Naive thymus-derived CD8-positive, alpha-beta T cell (primary cell): ENCODE results near the gene BTBD2. TPM values are rescaled to one million over a fixed set of nuclear protein-coding genes. Genes with fewer than 3 reads are reported as not detected.
A peak's percentile ranks its signal among the peaks of the same experiment; 100 is the strongest.

ENCODE experiments used
- ATAC-seq, 2 donors: fragments of 150-1000 bp; cut with Tn5 transposase in 1 of 2; sonication (Bioruptor Pico), chemical (Tn5 transposase) in 1 of 2; 1 replicate in 1 of 2; 2 replicates in 1 of 2; pipeline ENCODE4 v1.10.0; 2021; ENCODE audit warnings: mild to moderate bottlenecking in 2 of 2, moderate library complexity in 2 of 2
- POLR2A ChIA-PET: fragments of 350-600 bp; sonication (Branson Sonifier 250); formaldehyde crosslinking; loops from one replicate; lab custom pipeline; 2021; ENCODE audit warnings: antibody characterized with exemption; lab: Charles Lee
- DNase-seq, 10 donors: peaks; one replicate each; pipeline versions ENCODE4 v3.0.0 to v3.0.0-alpha.2; 2020 to 2022
- H3K27ac Mint-ChIP-seq, 10 donors: one replicate each; pipeline ENCODE4 v1.8.0; 2020 to 2022; ENCODE audit warnings: mild to moderate bottlenecking in 10 of 10, mixed read lengths in 10 of 10, moderate library complexity in 4 of 10, inconsistent platforms in 1 of 10
- H3K27me3 Mint-ChIP-seq, 5 donors: one replicate each; pipeline ENCODE4 v1.8.0; 2021 to 2022; ENCODE audit warnings: mixed read lengths in 5 of 5
- H3K36me3 Mint-ChIP-seq, 3 donors: one replicate each; pipeline ENCODE4 v1.8.0; 2020 to 2022; ENCODE audit warnings: mixed read lengths in 3 of 3, mild to moderate bottlenecking in 2 of 3, inconsistent platforms in 1 of 3
- H3K4me1 Mint-ChIP-seq, 4 donors: one replicate each; pipeline ENCODE4 v1.8.0; 2021 to 2022; ENCODE audit warnings: mixed read lengths in 4 of 4
- H3K4me3 Mint-ChIP-seq, 10 donors: one replicate each; pipeline ENCODE4 v1.8.0; 2020 to 2022; ENCODE audit warnings: mild to moderate bottlenecking in 10 of 10, mixed read lengths in 10 of 10, moderate library complexity in 6 of 10, inconsistent platforms in 1 of 10
- H3K9me3 Mint-ChIP-seq, 9 donors: one replicate each; pipeline ENCODE4 v1.8.0; 2020 to 2022; ENCODE audit warnings: mixed read lengths in 9 of 9, mild to moderate bottlenecking in 3 of 9, inconsistent platforms in 1 of 9, moderate library complexity in 1 of 9
- polyA plus RNA-seq, 3 donors: library from polyadenylated mRNA; unstranded; fragments of 300-500 nt; fragmentation: Illumina TruSeq; gene quantifications; one replicate each; pipeline ENCODE4 v1.2.3, GENCODE V29; 2021
- total RNA-seq, 8 experiments: library from RNA in 2 of 8; stranded (reverse) in 2 of 8; gene quantifications; one replicate each; pipeline ENCODE4 v1.2.3 and lab custom pipeline; 2021 to 2026

Gene BTBD2
- total and polyA plus RNA-seq, 5 experiments from 2014 or later = 3.2 to 64.1 (median 7.3) TPM

DNA sequence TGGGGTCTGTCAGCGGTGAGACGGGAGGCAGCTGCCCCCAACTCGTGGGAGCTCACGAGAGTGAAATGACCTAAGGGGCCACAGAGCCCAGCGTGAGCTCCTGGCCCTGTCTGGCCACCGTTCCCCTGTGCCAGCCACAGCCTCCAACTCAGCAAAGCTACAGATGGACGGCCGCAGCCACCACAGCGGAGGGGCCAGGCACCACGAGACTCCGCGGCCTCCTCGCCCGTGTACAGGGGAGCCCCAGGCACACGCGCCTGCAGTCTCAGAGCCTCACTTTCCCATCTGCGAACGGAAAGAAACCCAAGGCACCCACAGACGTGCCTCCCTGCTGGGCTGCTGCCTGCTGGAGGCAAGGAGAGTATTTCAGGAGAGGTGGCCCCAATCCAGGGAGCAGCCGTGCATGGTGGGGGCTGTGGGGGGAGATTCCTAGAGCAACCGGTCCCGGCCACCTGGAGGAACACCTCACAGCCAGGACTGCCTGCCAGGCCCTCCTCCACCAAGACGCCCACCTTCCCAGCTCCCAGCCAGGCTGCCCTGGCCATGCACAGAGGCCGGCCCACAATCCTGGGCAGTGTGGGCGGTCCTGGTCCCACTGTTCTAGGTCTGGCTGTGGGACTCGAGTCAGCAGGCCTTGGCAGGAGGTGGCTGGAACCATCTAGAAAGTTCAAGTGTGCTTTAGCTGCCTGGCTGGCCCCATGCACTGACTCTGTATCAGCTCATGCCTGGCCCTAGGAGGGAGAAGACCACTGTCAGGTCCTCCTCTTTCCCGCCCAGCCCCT lies 33.6 kb upstream of the BTBD2 start:
- no peaks in the 10 kb centered on the region for H3K9me3 Mint-ChIP-seq
- H3K36me3 Mint-ChIP-seq = peaks cover 0 to 11% (median 0%) of the 10 kb centered on the region in 3 donors
- ATAC-seq (no peak), DNase-seq (peak in 1 of 10 donors; percentile 19)
- H3K4me1 Mint-ChIP-seq = peaks cover 13 to 62% (median 51%) of the 10 kb centered on the region in 4 donors
- no peaks in the 10 kb centered on the region for H3K27me3 Mint-ChIP-seq
- POLR2A ChIA-PET = interaction anchor here (0.6 to 17.6 kb wide), 9 partner anchors 11 to 106 kb away, joined by 3 to 255 read pairs (median 9); partner anchors contain the start of gene MOB3A
- H3K4me3 Mint-ChIP-seq = peak overlapping the region; percentile 80 to 92 (median 88)
- peak overlapping the region; percentile 68 to 93 (median 84) for H3K27ac Mint-ChIP-seq

DNA sequence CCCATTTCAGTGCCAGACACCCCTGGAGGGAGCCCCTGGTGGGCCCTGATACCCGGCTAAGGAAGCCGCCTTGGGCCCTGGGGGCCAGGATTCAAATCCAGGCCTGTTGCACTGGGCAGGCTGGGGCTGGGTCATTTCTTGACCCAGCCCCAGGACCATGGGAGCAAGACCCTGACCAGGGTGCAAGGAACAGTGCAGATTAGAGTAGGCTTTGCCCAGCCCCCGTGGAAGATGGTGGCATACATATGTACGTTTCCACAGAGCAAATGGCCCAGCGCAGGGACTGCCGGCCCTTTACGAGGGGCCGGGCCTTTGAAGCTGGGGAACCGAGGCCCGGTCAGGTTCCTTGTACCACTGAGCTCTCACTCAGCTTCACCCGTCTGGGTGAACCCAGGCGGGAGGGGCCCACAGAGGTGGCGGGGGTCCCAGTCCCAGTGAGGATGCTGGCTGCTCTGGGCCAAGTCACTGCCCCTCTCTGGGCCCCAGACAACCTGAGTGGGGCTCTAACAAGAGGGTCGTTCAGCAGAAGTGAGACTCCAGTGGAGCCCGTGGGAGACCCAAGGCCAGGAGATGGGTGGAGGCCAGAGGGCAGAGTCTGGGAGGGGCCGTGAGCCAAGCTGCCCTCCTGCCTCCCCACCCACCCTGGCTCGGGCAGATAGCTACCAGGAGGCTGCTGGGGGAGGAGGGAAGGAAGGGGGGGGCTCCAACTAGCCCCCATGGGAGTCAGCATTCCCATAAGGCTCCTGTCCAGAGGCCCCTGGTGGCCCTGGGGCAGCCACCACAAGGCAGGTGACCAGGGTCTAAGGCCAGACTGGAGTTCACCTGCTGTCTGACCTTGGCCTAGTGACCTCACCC lies 32.8 kb upstream of the BTBD2 start:
- POLR2A ChIA-PET = interaction anchor here (0.6 to 17.6 kb wide), 12 partner anchors 10 to 1958 kb away, joined by 3 to 255 read pairs (median 6); partner anchors contain the start of gene MOB3A
- Mint-ChIP-seq H3K9me3 (no peaks in the 10 kb centered on the region), H3K27me3 (no peaks in the 10 kb centered on the region), H3K27ac (peak overlapping the region; percentile 46 to 90 (median 76)), H3K36me3 (peaks cover 0 to 11% (median 0%) of the 10 kb centered on the region in 3 donors), H3K4me1 (peaks cover 17 to 63% (median 56%) of the 10 kb centered on the region in 4 donors), H3K4me3 (peak overlapping the region; percentile 52 to 92 (median 87))
- no peak for DNase-seq
- no peak for ATAC-seq

DNA sequence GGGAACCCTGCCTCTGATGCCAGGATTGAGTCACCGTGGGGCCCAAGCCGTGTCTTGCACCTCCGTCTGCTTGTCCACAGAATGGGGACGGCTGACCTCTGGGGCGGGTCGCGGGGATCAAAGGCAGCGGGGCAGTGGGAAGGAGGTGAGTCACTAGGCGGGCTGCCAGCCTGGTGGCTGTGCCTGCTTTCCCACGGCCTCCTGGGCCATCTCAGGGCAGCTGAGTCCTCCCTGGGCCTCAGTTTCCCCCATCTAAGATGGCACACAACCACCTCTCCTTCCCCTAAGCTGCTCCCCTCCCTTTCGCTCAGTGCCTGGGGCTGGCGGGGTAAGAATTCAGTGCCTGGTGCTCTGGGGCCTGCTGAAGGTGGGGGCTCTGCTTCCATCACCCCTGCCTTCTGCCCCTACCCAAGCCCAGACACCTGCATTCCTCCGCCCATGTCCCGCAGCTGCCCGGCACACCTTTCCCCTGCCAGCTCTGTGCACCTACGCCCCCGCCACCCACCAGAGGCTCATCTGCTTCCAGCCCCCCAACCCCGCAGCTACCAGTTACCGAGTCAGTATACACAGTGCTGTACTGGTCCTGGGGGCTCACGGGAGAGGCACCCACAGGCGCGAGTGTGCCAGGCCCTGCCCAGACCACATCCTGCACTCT lies 32.1 kb upstream of the BTBD2 start:
- Mint-ChIP-seq H3K36me3 (peaks cover 0 to 11% (median 0%) of the 10 kb centered on the region in 3 donors), H3K27ac (peak overlapping the region in 9 of 10 donors; percentile 32 to 90 (median 76)), H3K27me3 (no peaks in the 10 kb centered on the region), H3K4me3 (peak overlapping the region in 8 of 10 donors; percentile 14 to 90 (median 59)), H3K9me3 (no peaks in the 10 kb centered on the region), H3K4me1 (peaks cover 17 to 63% (median 61%) of the 10 kb centered on the region in 4 donors)
- no peak for ATAC-seq
- POLR2A ChIA-PET = interaction anchor here (0.7 to 17.6 kb wide), 12 partner anchors 10 to 1959 kb away, joined by 3 to 255 read pairs (median 4); partner anchors contain the start of genes BTBD2 and MOB3A
- DNase-seq = peak in 2 of 10 donors; percentile 19 to 46

DNA sequence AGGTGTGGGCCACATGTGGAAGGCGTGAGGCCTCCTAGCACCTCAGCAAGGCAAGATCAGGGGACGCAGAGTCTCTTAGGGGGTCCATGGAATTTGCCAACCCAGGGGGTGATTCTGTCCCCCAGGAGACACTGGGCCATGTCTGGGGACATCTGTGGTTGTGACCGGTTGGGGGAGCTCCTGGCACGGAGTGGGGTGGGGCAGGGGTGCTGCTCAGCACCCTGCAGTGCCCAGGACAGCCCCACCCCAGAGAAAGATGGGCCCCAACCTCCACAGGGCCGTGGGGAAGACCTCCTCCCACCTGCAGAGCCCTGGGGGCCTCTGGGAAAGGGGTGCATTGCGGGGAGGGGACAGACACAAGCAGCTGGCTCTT lies 31.5 kb upstream of the BTBD2 start:
- Mint-ChIP-seq H3K9me3 (no peaks in the 10 kb centered on the region), H3K27me3 (no peaks in the 10 kb centered on the region), H3K4me1 (peaks cover 16 to 61% (median 57%) of the 10 kb centered on the region in 4 donors), H3K27ac (peak overlapping the region in 8 of 10 donors; percentile 18 to 90 (median 59)), H3K4me3 (peak overlapping the region in 4 of 10 donors; percentile 26 to 90 (median 72)), H3K36me3 (peaks cover 0 to 15% (median 0%) of the 10 kb centered on the region in 3 donors)
- POLR2A ChIA-PET = interaction anchor here (0.8 to 17.6 kb wide), 8 partner anchors 9 to 105 kb away, joined by 3 to 255 read pairs (median 8); partner anchors contain the start of genes BTBD2 and MOB3A
- no peak for ATAC-seq
- DNase-seq = no peak

DNA sequence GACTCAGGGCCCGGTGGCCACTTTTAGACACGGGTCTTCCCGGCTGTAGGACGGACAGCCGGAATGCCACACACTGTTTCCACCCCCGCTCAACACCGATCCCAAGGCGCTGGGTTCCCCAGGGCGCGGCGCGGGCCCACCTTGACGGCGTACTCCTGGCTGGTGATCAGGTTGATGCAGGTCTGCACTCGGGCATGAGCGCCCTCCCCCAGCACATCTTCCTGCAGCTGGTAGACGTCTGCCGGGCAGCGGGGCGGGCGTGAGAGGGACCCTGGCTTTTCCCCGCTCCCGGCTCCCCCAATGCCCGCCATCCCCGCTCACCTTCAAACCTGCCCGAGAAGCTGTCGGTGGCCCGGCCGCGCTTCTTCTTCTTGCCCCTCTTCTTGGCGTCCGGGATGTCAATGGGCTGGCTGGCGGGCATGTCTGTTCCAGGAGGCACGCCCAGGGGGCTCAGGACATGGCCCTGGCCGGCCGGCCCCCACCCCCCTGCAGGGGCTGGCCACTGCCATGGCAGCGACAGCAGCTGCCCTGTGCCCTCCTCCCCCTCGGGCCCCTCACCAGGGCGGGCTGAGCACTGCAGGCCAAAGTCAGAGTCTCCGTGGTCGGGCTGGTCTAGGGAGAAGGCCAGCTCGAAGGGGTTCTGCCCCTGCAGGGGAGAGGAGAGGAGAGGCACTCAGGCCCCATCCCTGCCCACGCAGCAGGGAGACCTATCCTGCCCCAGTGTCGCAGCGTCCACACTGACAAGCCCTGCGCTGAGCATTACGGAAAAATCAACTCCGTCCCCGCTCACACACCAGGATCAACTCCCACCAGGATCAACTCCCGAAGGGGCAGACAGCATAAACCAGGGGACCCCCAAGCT lies 30.8 kb upstream of the BTBD2 start:
- POLR2A ChIA-PET = interaction anchor here (1.8 to 17.6 kb wide), 4 partner anchors 8 to 104 kb away, joined by 6 to 255 read pairs (median 92); partner anchors contain the start of gene MOB3A

DNA sequence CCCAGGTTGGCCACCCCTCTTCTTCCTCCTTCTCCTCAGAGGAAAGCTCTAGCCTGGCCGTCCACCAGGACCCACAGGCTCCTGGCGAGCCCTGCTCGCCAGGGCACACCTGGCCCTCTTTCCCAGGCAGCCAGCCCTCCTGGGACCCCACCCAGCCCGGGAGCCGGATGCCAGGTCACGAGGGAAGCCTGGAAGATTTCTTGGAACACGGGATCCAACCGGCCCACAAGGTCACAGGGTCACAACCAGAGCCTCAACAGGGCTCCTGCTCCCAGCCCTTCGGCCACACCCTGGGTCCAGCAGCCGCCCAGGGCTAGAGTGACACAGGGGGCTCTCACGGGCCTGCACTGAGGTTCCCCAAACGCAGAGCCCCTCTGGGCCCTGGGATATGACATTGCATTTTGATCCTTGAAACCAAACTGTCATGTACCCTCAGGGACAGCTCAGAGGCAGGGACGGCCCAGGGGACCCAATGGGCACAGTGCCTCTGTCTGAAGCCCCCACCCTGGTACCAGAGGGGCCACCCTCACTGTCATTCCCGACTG lies 30.1 kb upstream of the BTBD2 start:
- Mint-ChIP-seq H3K4me3 (peak overlapping the region in 1 of 10 donors; percentile 20), H3K4me1 (peaks cover 12 to 63% (median 60%) of the 10 kb centered on the region in 4 donors)
- no peak for ATAC-seq

More for the DNA sequence above, 30.8 kb upstream of the BTBD2 start:
- DNase-seq (peak in 1 of 10 donors; percentile 10), ATAC-seq (no peak)
- no peaks in the 10 kb centered on the region for H3K27me3 Mint-ChIP-seq
- H3K9me3 Mint-ChIP-seq = no peaks in the 10 kb centered on the region
- peaks cover 14 to 58% (median 56%) of the 10 kb centered on the region in 4 donors for H3K4me1 Mint-ChIP-seq
- H3K4me3 Mint-ChIP-seq = no peak overlapping the region
- H3K27ac Mint-ChIP-seq = peak overlapping the region in 7 of 10 donors; percentile 15 to 79 (median 32)
- H3K36me3 Mint-ChIP-seq = peaks cover 0 to 16% (median 0%) of the 10 kb centered on the region in 3 donors

DNA sequence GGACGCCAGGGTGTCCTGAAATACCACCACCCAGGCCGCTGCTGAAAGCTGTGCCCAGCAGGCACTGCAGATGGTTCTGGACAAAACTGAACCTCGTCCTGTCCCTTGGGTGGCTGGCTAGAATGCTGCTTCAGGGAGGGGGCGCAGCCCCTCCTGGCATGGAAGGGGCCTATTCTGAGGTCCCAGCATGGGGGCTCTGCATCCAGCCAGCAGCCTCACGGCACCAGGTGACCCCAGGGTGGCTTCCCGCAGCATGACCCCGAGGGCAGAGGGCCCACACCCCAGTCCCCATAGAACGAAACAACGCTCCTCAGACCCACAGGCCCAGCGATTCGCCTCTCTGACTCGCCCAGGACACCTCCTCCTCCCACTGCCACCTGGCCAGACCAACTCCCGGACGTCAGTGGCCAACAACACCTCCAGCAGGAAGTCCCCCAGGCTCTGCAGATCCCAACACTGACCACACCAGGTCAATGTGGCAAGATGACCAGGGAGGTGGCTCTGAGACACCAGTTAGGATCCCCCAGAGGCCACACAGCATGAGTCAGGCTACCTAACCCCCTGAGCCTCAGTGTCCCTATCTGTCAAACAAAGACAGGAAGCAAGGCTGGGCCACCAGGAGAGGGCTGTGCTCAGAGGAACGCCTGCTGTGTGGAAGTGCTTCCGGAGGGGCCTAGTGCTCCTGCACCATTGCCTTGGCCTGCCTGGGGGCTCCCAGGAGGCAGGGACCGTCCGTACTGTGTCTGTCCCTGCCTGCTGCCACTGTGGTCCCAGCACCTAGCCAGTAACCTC lies 29.4 kb upstream of the BTBD2 start:
- Mint-ChIP-seq H3K27me3 (no peaks in the 10 kb centered on the region), H3K9me3 (no peaks in the 10 kb centered on the region), H3K27ac (peak overlapping the region; percentile 29 to 98 (median 89)), H3K4me3 (peak overlapping the region in 3 of 10 donors; percentile 6 to 33 (median 33)), H3K36me3 (peaks cover 0 to 19% (median 0%) of the 10 kb centered on the region in 3 donors), H3K4me1 (peaks cover 12 to 66% (median 58%) of the 10 kb centered on the region in 4 donors)
- no peak for ATAC-seq
- POLR2A ChIA-PET = interaction anchor here (0.6 to 3.2 kb wide), 3 partner anchors 19 to 40 kb away, joined by 4 to 34 read pairs (median 5); no protein-coding TSS in a partner anchor
- DNase-seq = peak in 1 of 10 donors; percentile 10

More for the DNA sequence above, 30.1 kb upstream of the BTBD2 start:
- H3K27me3 Mint-ChIP-seq = no peaks in the 10 kb centered on the region
- DNase-seq = peak in 1 of 10 donors; percentile 5
- H3K9me3 Mint-ChIP-seq = no peaks in the 10 kb centered on the region
- POLR2A ChIA-PET = interaction anchor here (0.6 kb wide), 1 partner anchor 19 kb away, joined by 5 read pairs; no protein-coding TSS in a partner anchor
- H3K36me3 Mint-ChIP-seq = peaks cover 0 to 17% (median 0%) of the 10 kb centered on the region in 3 donors
- peak overlapping the region in 5 of 10 donors; percentile 14 to 98 (median 89) for H3K27ac Mint-ChIP-seq

DNA sequence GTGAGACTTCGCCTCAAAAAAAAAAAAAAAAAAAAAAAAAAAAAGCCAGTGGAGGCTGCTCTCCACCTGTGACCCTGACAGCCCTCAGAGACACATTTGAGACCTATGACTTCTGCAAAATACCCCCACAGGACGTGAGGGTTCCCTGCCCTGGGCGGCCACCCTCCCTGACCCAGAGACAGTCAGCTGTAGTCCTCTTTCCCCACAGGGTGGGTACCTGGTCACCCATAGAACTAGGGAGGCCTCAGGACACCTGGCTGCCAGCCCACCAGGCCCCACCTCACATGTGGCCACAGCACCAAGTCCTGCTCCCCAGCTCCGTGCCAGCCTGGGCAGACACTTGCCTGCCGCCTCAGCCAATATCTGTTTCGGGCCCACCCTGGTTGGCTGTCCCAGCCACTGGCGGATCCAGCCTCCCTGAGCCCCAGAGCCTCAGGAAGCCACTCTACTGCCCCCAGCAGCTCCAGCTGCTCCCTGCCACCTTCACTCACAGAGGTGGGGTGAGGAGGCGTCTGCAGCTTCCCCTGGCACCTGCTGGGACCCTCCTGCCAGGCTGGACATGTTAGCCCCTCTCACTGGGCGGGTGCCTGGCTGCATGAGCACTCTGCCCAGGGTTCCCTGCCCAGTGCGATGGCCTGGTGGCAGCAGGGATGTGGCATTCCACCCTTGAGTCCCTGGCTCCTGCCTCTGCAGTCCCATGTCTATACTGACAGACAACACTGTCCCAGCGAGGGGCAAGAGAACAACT lies 28.6 kb upstream of the BTBD2 start:
- Mint-ChIP-seq H3K9me3 (no peaks in the 10 kb centered on the region), H3K27me3 (no peaks in the 10 kb centered on the region), H3K4me3 (peak overlapping the region in 5 of 10 donors; percentile 38 to 72 (median 62)), H3K4me1 (peaks cover 12 to 62% (median 56%) of the 10 kb centered on the region in 4 donors), H3K36me3 (peaks cover 0 to 24% (median 0%) of the 10 kb centered on the region in 3 donors), H3K27ac (peak overlapping the region; percentile 31 to 98 (median 95))
- POLR2A ChIA-PET = interaction anchor here (0.6 to 13.2 kb wide), 6 partner anchors 11 to 51 kb away, joined by 4 to 255 read pairs (median 30); partner anchors contain the start of genes MKNK2 and MOB3A
- DNase-seq = peak in 3 of 10 donors; percentile 16 to 38 (median 35)
- ATAC-seq = no peak

DNA sequence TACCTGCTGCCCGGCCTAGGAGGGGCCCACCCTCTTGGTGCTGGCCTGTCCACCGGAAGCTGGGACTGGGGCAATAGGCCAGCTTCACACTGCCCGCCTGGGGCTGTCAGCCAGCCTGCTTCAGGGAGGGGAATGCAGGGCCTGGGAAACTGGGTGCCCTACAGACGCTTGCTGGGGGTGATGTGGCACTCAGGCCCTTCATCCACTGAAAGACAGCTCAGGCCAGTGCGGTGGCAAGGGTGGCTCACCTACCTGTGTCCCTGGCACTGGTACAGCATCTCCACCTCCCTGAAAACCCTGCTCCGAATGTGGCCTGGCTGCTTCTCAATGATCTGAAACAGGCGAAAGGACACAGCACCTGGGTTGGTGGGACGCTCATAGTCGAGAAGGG lies 27.7 kb upstream of the BTBD2 start:
- peak in 1 of 10 donors; percentile 11 for DNase-seq
- peak overlapping the region; percentile 6 to 72 (median 68) for H3K4me3 Mint-ChIP-seq
- H3K36me3 Mint-ChIP-seq = peaks cover 0 to 32% (median 0%) of the 10 kb centered on the region in 3 donors
- ATAC-seq = no peak
- H3K27me3 Mint-ChIP-seq = no peaks in the 10 kb centered on the region
- POLR2A ChIA-PET = interaction anchor here (0.6 to 13.2 kb wide), 12 partner anchors 12 to 227 kb away, joined by 3 to 255 read pairs (median 4); partner anchors contain the start of genes AP3D1, MKNK2 and MOB3A
- H3K4me1 Mint-ChIP-seq = peaks cover 8 to 55% (median 48%) of the 10 kb centered on the region in 4 donors
- H3K9me3 Mint-ChIP-seq = no peaks in the 10 kb centered on the region
- H3K27ac Mint-ChIP-seq = peak overlapping the region; percentile 31 to 98 (median 95)
